ENCODE measurements around the gene MRPS30.
"Not testable (repeated sequence)": the region's sequence is repeated elsewhere in the genome, so short reads cannot be mapped to it uniquely, and the experiment has no call there.

The MRPS30 gene

GRCh38 chr5:44808435-44809214 lies at the start of gene MRPS30:
TSS of gene MRPS30 (plus strand) at chr5:44808947. CDS start at chr5:44808963, 16 bp downstream.
- peak; percentile 79 for DNase-seq (ENCODE audit: low read depth)

GRCh38 chr5:44769200-44769876 lies 39.4 kb upstream of the MRPS30 start:
- DNase-seq (ENCODE audit: low read depth) = no peak

- DNase-seq (ENCODE audit: low read depth) = no peak
Observed at GRCh38 chr5:44769877-44770209, 38.9 kb upstream of the MRPS30 start.

DNA sequence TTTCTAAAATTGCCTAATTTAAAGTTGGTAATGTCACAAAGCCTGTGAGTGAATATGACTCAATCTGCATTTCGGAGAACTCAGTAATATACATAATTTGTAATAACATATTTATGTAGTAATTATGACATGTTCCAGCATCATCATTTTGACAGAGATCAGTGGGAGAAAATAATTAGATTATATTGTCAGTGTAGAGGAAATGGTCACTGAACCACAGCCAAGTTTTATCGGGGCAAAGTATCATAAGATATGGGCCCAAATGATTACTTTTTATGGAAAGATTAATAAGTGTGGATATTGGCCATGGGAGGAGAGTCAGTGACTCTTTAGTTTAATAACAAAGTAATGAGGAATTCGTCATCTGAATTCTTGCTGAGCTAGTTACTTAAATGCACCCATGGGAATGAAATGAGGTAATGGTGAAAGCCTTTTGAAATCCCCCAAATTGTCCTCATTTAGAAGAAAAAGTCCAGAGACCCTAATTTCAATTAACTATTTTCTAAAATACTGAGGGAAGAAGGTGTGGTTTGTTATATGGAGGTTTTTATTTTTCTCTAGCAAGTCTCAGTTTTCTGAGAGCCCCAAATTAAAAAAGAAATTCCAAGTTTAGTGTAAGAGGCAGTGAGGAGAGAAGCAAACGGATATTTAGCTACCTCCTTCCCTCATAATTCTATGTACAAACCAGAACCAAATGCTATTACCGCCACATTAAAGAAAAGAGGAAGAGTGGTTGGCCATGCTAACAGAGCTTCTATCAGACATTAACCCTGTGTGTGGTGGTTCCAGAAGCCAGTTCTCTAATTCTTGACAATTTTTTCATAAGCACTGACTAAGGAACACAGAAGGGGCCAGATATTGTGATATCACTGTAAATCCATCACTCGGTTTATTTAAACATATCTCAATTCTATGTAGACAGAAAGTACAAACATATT lies 37.7 kb upstream of the MRPS30 start:
- DNase-seq (ENCODE audit: low read depth) = no peak

GRCh38 chr5:44772397-44772796 lies 36.4 kb upstream of the MRPS30 start:
- DNase-seq (ENCODE audit: low read depth) = not testable (repeated sequence)

- DNase-seq (ENCODE audit: low read depth) = no peak
Observed at GRCh38 chr5:44774279-44774880, 34.4 kb upstream of the MRPS30 start.

DNA sequence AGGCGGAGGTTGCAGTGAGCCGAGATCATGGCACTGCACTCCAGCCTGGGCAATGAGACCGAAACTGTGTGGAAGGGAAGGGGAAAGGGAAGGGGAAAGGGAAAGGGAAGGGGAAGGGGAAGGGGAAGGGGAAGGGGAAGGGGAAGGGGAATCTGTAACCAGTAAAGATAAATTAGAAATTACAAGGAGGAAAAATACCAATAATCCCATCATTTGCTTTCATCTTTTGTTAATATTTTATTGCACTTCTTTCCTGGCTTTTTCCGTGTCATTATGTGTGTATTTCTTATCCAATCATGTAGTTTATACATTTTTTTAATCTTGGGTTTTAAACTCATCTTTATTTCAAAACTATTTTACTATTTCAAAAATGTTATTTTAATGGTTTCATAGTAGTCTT lies 29.6 kb upstream of the MRPS30 start:
- no peak for DNase-seq (ENCODE audit: low read depth)

- no peak for DNase-seq (ENCODE audit: low read depth)
Observed at GRCh38 chr5:44783634-44784315, 25.0 kb upstream of the MRPS30 start.

DNA sequence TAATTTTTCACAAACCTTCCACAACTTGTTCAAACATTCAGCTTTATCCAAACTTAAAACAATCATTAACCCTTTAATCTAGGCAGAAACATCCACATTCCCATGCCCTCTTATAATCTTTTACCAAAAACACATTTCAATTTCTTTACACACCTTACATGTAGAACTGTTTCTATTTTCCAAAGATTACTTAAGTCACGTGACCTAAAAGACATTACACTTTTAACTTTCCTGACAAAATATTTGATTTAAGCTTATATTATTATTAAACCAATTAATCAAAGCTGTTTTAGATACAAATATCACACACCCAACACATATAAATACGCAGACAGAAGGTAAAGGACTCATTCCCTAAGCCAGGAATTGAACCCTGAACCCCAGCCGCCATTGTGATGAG lies 21.0 kb upstream of the MRPS30 start:
- DNase-seq (ENCODE audit: low read depth) = no peak

- not testable (repeated sequence) for DNase-seq (ENCODE audit: low read depth)
Observed at GRCh38 chr5:44789372-44789995, 19.3 kb upstream of the MRPS30 start.

DNA sequence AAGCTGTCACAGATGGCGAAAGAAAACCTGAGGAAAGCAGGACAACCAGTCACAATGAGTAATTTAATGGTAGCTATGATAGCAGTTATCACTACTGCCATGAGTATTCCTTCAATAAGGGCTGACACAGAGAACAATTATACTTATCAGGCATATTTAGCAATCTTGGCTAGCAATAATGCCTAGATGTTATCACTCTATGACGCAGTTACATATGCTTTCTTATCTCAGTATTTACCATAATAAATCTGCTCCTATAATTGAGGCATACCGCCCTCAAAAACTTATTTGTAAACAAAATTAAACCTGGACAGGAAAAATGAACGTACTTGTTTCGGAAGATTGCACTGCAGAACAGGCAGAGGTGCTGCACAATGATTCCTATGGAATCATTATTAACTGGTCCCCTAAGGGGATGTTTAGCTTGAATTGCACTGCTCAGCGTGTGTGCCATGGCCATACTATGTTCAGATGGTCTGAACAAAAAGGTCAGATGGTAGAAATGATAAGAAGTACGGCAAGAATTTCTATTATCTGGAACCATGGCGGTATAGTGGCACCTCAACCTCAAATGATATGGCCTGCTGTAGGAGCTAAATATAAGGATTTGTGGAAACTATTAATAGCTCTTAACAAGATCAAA lies 16.6 kb upstream of the MRPS30 start:
- not testable (repeated sequence) for DNase-seq (ENCODE audit: low read depth)

DNA sequence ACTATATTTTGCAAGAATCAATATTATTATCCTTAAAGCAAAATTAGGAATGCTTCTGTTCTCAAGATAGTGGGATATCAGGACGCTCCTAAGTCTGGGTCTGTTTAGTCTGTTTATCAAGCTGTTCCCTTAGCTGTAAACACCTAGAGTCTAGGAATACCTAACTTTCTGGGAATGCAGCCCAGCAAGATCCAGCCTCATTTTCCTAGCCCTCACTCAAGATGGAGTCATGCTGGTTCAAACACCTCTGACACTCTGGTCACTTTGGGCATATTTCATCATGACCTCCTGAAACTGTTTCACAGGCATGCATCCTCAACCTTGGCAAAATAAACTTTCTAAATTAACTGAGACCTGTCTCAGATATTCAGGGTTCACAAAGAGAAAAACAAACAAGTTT lies 14.4 kb upstream of the MRPS30 start:
- DNase-seq (ENCODE audit: low read depth) = no peak

GRCh38 chr5:44795496-44795895 lies 13.3 kb upstream of the MRPS30 start:
- no peak for DNase-seq (ENCODE audit: low read depth)

DNA sequence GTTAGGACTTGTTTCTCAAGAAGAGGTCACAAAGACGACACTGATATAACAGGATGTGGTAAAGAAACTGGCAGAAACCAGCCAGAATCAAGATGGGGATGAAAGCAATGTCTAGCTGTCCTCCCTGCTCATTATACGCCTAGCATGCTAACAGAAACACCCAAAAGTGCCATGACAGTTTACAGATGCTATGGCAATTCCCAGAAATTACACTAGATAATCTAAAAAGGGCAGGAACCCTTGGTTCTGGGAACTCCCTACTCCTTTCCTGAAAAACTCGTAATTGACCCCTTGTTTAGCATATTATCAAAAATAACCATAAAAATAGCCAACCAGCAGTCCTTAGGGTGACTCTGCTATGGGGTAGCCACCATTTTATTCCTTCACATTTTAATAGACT lies 10.9 kb upstream of the MRPS30 start:
- DNase-seq (ENCODE audit: low read depth) = no peak

DNA sequence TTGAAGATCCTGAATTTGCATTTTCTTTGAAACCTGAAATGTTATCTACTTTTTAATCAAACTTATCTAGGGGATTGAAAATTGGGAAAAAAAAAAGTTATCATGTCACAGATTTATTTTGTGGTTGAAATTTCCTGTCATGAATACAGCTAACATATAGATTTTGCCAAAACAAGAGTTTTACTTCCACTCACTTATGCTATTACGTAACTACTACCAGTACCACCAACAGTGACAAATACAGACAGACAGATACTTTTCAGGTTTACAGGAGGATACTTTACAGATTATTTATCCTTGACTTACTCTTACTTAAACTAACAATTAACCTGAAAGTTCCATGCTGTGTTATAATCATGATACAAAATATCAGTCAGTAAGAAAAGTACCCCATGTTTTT lies 6.8 kb upstream of the MRPS30 start:
- no peak for DNase-seq (ENCODE audit: low read depth)

GRCh38 chr5:44806608-44807007 lies 2.1 kb upstream of the MRPS30 start:
- DNase-seq (ENCODE audit: low read depth) = no peak

GRCh38 chr5:44807269-44807668 lies 1.5 kb upstream of the MRPS30 start:
- no peak for DNase-seq (ENCODE audit: low read depth)

DNA sequence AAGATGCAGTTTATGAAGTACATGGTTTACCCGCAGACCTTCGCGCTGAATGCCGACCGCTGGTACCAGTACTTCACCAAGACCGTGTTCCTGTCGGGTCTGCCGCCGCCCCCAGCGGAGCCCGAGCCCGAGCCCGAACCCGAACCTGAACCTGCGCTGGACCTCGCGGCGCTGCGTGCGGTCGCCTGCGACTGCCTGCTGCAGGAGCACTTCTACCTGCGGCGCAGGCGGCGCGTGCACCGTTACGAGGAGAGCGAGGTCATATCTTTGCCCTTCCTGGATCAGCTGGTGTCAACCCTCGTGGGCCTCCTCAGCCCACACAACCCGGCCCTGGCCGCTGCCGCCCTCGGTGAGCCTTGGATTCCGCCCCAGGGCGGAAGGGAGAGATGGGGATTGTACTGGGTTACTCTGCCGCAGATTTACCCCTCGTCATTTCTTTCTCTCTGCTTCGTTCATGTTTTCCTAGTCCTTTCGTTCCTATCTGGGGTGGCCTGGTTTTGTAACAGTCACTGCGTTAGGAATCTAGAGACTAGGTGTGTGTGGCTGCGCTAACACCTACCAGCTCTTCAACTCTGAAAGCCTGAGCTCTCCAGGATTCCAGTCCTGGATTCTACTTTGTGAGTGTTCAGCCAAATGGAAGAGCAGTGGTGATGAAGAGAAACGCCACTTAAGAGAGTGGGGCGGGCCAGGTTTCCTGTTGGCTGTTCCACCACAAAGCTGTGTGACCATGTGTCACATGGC lies 638 bp downstream of the MRPS30 start:
- peak; percentile 13 for DNase-seq (ENCODE audit: low read depth)

DNA sequence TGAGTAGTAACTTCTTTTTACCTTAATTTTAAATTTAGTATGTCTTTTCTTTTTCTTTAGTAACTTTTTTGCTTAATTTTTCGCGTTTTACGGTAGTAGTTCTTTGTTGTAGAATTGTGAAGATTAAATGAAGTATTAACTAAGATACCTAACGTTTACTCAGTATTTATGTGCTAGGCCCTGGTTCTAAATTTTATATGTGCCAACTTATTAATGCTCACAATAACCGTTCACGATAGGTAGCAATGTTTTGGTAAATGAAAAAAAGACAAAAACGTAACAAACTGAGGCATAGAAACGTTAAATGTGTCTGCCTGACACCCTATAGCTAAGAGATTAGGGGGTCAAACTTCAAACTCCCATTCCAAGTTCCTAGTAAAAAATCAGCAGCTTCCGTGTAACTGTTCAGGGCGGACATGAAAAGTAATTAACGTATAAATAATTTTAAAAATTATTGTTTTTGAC lies 1.2 kb downstream of the MRPS30 start:
- no peak for DNase-seq (ENCODE audit: low read depth)

- no peak for DNase-seq (ENCODE audit: low read depth)
Observed at GRCh38 chr5:44814761-44815160, 6.0 kb downstream of the MRPS30 start.
